GM23248 (cell line): Measurements from ENCODE around the gene RELB.

ENCODE experiments used
- EZH2 ChIP-seq: fragments of 200-600 bp; sonication (generic); IDR thresholded peaks from 2 replicates; pipeline ENCODE4 v1.6.1; 2018; ENCODE audit warnings: antibody characterized with exemption, mild to moderate bottlenecking; ENCODE audit not compliant: insufficient read depth, poor library complexity, severe bottlenecking
- EZH2phosphoT487 ChIP-seq: fragments of 200-600 bp; sonication (generic); IDR thresholded peaks from 2 replicates; pipeline ENCODE4 v1.6.1; 2018; ENCODE audit warnings: antibody characterized with exemption, moderate library complexity, mild to moderate bottlenecking, low read depth; ENCODE audit not compliant: insufficient read depth

DNA sequence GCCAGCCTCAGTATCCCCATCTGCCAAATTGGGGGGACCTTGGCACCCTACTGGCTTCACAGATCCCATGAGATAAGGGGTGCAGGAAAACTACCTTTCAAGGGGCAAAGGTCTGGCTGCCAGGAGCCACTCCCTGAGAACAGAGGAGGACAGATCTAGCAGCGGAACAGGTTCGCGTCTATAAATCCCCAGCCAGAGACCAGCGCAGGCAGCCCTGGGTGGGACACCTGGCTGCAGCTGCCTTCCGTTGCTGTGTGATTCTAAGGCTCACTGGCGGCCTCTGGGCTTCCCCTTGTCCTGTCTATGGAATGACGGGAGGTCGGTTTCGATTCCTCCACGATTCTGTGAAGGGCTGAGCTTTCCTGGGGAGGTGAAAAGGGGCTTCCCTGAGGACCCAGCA, 7.3 kb downstream of the RELB start:
- TF ChIP-seq EZH2 (no peak), EZH2phosphoT487 (no peak)
